ENCODE results near the gene RPL35.

The RPL35 gene

DNA sequence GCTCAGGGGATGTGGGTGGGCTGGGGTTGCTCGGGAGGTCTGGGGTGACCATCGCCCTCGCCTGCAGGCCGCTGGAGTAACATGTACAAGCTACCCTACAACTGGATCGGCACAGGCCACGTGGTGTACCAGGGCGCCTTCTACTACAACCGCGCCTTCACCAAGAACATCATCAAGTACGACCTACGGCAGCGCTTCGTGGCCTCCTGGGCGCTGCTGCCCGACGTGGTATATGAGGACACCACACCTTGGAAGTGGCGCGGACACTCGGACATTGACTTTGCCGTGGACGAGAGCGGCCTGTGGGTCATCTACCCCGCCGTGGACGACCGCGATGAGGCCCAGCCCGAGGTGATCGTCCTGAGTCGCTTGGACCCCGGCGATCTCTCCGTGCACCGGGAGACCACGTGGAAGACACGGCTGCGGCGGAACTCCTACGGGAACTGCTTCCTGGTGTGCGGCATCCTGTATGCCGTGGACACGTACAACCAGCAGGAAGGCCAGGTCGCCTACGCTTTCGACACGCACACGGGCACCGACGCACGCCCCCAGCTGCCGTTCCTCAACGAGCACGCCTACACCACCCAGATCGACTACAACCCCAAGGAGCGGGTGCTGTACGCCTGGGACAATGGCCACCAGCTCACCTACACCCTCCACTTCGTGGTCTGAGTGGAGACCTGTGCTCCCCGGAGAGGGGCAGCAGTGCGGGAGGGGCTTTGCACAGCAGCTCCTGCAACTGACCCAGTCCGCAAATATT, 51.8 kb downstream of the RPL35 start:
- DNase-seq (ENCODE audit: low read depth), result no peak
- TF ChIP-seq, protein P1, sequence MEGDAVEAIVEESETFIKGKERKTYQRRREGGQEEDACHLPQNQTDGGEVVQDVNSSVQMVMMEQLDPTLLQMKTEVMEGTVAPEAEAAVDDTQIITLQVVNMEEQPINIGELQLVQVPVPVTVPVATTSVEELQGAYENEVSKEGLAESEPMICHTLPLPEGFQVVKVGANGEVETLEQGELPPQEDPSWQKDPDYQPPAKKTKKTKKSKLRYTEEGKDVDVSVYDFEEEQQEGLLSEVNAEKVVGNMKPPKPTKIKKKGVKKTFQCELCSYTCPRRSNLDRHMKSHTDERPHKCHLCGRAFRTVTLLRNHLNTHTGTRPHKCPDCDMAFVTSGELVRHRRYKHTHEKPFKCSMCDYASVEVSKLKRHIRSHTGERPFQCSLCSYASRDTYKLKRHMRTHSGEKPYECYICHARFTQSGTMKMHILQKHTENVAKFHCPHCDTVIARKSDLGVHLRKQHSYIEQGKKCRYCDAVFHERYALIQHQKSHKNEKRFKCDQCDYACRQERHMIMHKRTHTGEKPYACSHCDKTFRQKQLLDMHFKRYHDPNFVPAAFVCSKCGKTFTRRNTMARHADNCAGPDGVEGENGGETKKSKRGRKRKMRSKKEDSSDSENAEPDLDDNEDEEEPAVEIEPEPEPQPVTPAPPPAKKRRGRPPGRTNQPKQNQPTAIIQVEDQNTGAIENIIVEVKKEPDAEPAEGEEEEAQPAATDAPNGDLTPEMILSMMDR (IDR thresholded peaks at IDR 0.05; ENCODE audit: low read length, missing control alignments), result no peak
- H3K4me3 ChIP-seq (replicated peaks; ENCODE audit: low read depth, low read length), result no peak overlapping the region

DNA sequence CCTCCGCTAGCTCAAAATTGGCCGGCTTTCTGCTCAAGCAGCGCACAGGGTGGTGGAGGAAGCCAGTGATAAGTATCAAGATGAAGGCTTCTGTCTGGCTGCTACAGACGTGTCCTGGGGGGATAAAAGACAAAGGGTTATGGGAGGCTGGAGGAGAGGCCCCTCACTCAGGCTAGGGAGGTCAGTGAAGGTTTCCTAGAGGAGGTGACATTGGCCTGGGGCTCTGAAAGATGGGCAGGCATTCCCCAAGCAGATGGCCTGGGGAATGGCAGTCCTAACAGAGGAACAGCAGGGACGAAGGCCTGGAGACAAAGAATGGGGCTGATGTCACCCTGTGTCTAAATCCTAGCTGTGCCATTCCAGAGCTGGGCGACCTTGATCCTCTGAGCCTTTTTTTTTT, 52.5 kb downstream of the RPL35 start:
- H3K4me3 ChIP-seq (replicated peaks; ENCODE audit: low read depth, low read length), result no peak overlapping the region
- TF ChIP-seq, protein P1 (IDR thresholded peaks at IDR 0.05; ENCODE audit: low read length, missing control alignments), result no peak
- DNase-seq (ENCODE audit: low read depth), result no peak

DNA sequence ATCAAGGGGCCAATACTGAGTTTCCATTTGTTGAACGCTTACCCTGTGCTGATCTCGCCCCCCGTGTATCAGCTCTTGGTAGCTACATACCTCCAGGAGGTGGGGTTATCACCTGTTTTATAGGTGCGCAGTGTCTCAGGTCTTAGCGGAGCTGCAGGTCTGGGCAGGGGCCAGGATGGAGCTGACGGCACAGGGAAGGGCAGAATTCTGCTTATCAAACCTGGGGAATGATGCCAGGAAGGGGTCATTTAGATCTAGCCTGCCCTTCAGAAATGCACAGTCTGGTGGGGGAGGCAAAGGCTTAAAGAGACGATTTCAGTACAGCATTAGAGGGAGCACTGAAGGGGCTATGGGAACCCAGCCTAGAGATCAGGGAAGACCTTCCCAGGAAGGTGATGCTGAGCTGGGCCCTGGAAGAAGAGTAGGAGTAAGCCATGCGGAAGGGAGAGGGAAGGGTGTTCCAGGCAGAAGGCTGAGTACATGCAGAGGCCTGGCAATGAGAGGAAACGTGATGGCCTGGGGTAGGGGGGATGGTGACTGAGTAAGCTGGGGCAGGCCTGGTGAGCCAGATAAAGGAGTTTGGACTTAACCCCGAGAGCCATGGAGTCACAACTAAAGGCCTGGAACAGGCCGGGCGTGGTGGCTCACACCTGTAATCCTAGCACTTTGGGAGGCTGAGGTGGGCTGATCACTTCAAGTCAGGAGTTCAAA, 53.4 kb downstream of the RPL35 start:
- H3K4me3 ChIP-seq (replicated peaks; ENCODE audit: low read depth, low read length), result no peak overlapping the region
- TF ChIP-seq, protein P1 (IDR thresholded peaks at IDR 0.05; ENCODE audit: low read length, missing control alignments), result no peak
- no peak for DNase-seq (ENCODE audit: low read depth)

All from fibroblast of pulmonary artery (primary cell).